ENCODE results near the gene DIO3.

The DIO3 gene

DNA sequence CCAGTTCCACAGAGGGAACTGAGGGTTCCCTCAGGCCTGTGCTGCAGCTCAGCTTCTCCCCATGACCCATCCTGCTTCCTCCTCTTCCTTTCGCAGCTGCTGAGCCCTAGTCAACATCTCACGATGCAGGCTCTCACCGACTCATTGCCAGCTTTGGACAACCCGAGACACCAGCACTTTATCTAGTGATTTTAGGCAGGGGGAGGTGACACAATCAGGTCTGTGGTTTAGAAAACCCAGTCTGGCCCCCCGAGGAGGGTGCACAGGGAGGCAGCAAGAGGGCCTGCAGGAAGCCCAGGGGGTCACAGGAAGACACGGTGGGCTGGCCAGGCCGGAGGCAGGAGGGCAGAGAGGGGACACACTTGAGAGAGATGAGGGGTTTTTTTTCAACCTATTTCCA lies 35.4 kb downstream of the DIO3 start:
- H3K36me3 ChIP-seq (ENCODE audit: insufficient read depth, low read length) = no peaks in the 10 kb centered on the region
- H2AFZ ChIP-seq (ENCODE audit: low read depth, low read length) = peak overlapping the region; percentile 36
- H3K79me2 ChIP-seq (ENCODE audit: insufficient read depth, low read length) = no peaks in the 10 kb centered on the region
- H3K27ac ChIP-seq (ENCODE audit: low read length) = peak overlapping the region; percentile 97
- no peaks in the 10 kb centered on the region for H4K20me1 ChIP-seq (ENCODE audit: insufficient read depth, low read length)
- TF ChIP-seq, protein P1, sequence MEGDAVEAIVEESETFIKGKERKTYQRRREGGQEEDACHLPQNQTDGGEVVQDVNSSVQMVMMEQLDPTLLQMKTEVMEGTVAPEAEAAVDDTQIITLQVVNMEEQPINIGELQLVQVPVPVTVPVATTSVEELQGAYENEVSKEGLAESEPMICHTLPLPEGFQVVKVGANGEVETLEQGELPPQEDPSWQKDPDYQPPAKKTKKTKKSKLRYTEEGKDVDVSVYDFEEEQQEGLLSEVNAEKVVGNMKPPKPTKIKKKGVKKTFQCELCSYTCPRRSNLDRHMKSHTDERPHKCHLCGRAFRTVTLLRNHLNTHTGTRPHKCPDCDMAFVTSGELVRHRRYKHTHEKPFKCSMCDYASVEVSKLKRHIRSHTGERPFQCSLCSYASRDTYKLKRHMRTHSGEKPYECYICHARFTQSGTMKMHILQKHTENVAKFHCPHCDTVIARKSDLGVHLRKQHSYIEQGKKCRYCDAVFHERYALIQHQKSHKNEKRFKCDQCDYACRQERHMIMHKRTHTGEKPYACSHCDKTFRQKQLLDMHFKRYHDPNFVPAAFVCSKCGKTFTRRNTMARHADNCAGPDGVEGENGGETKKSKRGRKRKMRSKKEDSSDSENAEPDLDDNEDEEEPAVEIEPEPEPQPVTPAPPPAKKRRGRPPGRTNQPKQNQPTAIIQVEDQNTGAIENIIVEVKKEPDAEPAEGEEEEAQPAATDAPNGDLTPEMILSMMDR (IDR thresholded peaks at IDR 0.05; ENCODE audit: borderline replicate concordance, extremely low read depth, low read length, poor library complexity, severe bottlenecking) = no peak
- no peak for TF ChIP-seq EZH2 (IDR thresholded peaks at IDR 0.05; ENCODE audit: borderline replicate concordance, low read depth, low read length, severe bottlenecking)
- H3K9me3 ChIP-seq (ENCODE audit: insufficient read depth, low read length, severe bottlenecking) = peaks cover 16% of the 10 kb centered on the region
- ATAC-seq (ENCODE audit: insufficient read depth, low read depth) = peak; percentile 52
- peaks cover 36% of the 10 kb centered on the region for H3K4me1 ChIP-seq (ENCODE audit: insufficient read depth, low read length)
- H3K4me2 ChIP-seq (ENCODE audit: insufficient read depth, low read length) = no peak overlapping the region
- no peak overlapping the region for H3K4me3 ChIP-seq (ENCODE audit: low read depth in 1 of 2, low read length in 2 of 2)
- peak overlapping the region; percentile 36 for H3K9ac ChIP-seq (ENCODE audit: low read depth, low read length)
- peak; percentile 66 for DNase-seq
- no peaks in the 10 kb centered on the region for H3K27me3 ChIP-seq (ENCODE audit: insufficient read depth, low read length, poor library complexity)

DNA sequence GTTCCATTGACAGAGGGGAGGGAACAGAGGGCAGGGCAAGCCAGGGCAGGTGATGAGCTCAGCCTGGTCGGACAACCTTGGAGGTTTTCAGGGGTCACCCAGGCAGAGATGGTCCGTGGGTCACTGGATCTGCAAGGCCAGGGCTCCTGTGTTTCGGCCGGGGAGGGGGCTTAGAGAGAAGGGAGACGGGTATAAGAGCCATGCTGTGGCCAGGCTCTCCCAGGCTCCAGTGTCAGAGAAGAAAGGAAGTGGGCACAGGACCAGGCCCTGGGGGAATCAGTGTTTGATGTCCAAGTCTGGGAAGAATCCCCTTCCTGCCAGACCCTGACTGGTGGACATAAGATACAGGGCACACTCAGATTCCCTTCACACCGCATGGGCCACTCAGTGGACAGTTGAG lies 36.9 kb downstream of the DIO3 start:
- Histone ChIP-seq H3K9ac (ENCODE audit: low read depth, low read length) (no peak overlapping the region), H4K20me1 (ENCODE audit: insufficient read depth, low read length) (no peaks in the 10 kb centered on the region), H3K4me3 (ENCODE audit: low read depth in 1 of 2, low read length in 2 of 2) (no peak overlapping the region), H3K9me3 (ENCODE audit: insufficient read depth, low read length, severe bottlenecking) (peaks cover 16% of the 10 kb centered on the region), H3K27ac (ENCODE audit: low read length) (peak overlapping the region; percentile 45), H3K4me1 (ENCODE audit: insufficient read depth, low read length) (peaks cover 36% of the 10 kb centered on the region), H3K79me2 (ENCODE audit: insufficient read depth, low read length) (no peaks in the 10 kb centered on the region), H3K4me2 (ENCODE audit: insufficient read depth, low read length) (no peak overlapping the region), H3K36me3 (ENCODE audit: insufficient read depth, low read length) (no peaks in the 10 kb centered on the region), H2AFZ (ENCODE audit: low read depth, low read length) (no peak overlapping the region), H3K27me3 (ENCODE audit: insufficient read depth, low read length, poor library complexity) (no peaks in the 10 kb centered on the region)
- TF ChIP-seq, protein P1 (IDR thresholded peaks at IDR 0.05; ENCODE audit: borderline replicate concordance, extremely low read depth, low read length, poor library complexity, severe bottlenecking) = no peak
- TF ChIP-seq EZH2 (IDR thresholded peaks at IDR 0.05; ENCODE audit: borderline replicate concordance, low read depth, low read length, severe bottlenecking) = no peak
- ATAC-seq (ENCODE audit: insufficient read depth, low read depth) (no peak), DNase-seq (peak; percentile 8)

DNA sequence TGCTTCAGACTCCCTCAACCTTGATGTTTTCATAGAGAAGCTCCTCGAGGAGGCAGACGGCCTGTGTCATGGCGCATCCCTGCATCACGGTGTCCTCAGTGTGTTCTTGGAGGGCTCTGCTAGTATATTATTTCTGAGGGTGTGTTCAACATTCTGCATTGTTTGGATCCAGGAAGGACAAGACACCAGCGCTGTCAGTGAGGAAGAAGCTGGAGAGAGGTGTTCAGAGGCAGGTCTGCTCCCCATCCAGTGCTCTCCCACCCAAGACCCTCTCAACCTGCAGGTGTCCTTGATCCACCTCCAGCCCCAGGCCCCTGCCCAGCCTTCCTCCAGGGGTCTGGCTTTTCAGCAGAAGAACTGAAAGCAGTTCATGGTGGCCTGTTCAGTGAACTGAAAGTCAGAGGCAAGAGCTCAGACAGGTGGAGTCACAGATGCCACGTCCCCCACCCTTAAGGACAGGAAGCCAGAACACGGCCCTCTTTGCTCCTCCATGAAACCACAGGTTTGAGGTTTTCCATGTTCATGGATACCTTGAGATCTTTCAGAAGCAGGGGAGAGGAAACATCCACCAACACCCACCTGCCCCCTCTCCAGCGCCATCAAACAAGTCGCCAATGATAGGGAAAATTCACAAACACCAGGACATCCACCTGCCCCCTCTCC lies 37.4 kb downstream of the DIO3 start:
- peak overlapping the region; percentile 45 for H3K27ac ChIP-seq (ENCODE audit: low read length)
- peaks cover 36% of the 10 kb centered on the region for H3K4me1 ChIP-seq (ENCODE audit: insufficient read depth, low read length)
- H4K20me1 ChIP-seq (ENCODE audit: insufficient read depth, low read length) = no peaks in the 10 kb centered on the region
- no peak overlapping the region for H2AFZ ChIP-seq (ENCODE audit: low read depth, low read length)
- peak; percentile 20; the same call in 2 of the 3 replicates for ATAC-seq (ENCODE audit: insufficient read depth, low read depth)
- no peak overlapping the region for H3K4me3 ChIP-seq (ENCODE audit: low read depth in 1 of 2, low read length in 2 of 2)
- TF ChIP-seq, protein P1 (IDR thresholded peaks at IDR 0.05; ENCODE audit: borderline replicate concordance, extremely low read depth, low read length, poor library complexity, severe bottlenecking) = no peak
- no peak for TF ChIP-seq EZH2 (IDR thresholded peaks at IDR 0.05; ENCODE audit: borderline replicate concordance, low read depth, low read length, severe bottlenecking)
- H3K36me3 ChIP-seq (ENCODE audit: insufficient read depth, low read length) = no peaks in the 10 kb centered on the region
- peaks cover 16% of the 10 kb centered on the region for H3K9me3 ChIP-seq (ENCODE audit: insufficient read depth, low read length, severe bottlenecking)
- H3K27me3 ChIP-seq (ENCODE audit: insufficient read depth, low read length, poor library complexity) = no peaks in the 10 kb centered on the region
- DNase-seq = peak; percentile 59
- no peaks in the 10 kb centered on the region for H3K79me2 ChIP-seq (ENCODE audit: insufficient read depth, low read length)
- no peak overlapping the region for H3K9ac ChIP-seq (ENCODE audit: low read depth, low read length)
- H3K4me2 ChIP-seq (ENCODE audit: insufficient read depth, low read length) = no peak overlapping the region

Data from DND-41 (cell line).